GM19463 (cell line): ENCODE measurements around the gene IFT57.
"Not testable (repeated sequence)": the region's sequence is repeated elsewhere in the genome, so short reads cannot be mapped to it uniquely, and the experiment has no call there.

ENCODE experiments used
- ATAC-seq: cut with Tn5 transposase; IDR thresholded peaks from one replicate; pipeline ENCODE4 v1.9.1; 2021; ENCODE audit warnings: mild to moderate bottlenecking, moderate library complexity; ENCODE audit not compliant: unreplicated experiment

IFT57 gene

GRCh38 chr3:108171106-108171505 lies 51.1 kb downstream of the IFT57 start:
- ATAC-seq, result no peak

- ATAC-seq, result no peak
These were observed 57.8 kb downstream of the IFT57 start for GRCh38 chr3:108164391-108164790.

GRCh38 chr3:108159865-108160264 lies 62.4 kb downstream of the IFT57 start:
- ATAC-seq, result no peak

DNA sequence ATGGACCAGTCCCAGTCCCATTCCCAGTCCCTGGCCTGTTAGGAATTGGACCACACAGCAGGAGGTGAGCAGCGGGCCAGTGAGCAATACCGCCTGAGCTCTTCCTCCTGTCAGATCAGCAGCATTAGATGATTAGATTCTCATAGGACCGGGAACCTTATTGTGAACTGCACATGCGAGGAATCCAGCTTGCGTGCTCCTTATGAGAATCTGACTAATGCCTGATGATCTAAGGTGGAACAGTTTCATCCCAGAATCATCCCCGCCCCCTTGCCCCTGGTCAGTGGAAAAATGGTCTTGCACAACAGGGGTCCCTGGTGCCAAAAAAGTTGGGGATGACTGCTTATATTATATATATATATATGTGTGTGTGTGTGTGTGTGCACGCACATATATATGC lies 63.1 kb downstream of the IFT57 start:
- no peak for ATAC-seq

DNA sequence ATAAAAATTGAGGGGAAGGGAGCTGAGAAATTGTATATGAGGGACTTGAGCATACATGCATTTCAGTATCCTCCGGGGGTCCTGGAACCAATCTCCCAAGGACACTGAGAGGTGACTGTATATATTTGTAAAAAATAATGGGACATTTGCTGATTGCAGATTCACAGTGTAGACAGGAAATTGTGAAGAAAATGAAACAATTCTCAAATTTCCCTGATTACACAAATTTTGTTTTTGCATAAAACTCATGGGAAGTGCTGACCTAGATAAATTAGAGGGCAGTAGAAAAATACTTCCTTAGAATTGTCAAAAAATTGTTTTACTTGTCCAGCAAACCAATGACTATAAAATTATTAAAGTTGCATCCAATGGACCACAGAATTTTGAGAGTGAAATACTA lies 64.0 kb downstream of the IFT57 start:
- ATAC-seq, result no peak

GRCh38 chr3:108157273-108157672 lies 65.0 kb downstream of the IFT57 start:
- no peak for ATAC-seq

DNA sequence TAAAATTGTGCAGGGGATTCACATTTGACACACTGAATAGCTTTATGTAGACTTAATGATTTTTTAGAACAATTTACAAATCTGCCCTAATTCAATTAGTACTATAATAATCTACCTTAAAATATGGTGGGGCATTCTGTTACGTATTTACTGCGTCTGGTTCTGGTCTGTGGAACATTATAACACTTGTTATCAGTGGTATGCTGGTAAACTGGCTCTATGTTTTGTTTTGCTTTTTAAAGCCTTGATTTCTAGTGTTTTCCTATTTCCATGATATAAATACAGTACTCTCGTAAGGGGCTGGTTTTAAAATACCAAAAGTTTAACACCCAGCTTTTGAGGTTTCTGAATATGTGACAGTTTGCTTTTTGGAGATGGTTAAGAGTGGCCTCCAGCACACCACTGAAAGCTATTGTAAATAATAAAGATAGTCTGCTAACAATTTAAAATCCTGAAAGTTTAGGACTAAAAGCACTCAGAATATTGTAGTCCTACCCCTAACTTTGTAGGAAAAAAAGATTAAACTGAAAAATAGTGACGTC lies 65.8 kb downstream of the IFT57 start:
- no peak for ATAC-seq

- ATAC-seq, result not testable (repeated sequence)
These were observed 66.6 kb downstream of the IFT57 start for GRCh38 chr3:108155642-108156041.

DNA sequence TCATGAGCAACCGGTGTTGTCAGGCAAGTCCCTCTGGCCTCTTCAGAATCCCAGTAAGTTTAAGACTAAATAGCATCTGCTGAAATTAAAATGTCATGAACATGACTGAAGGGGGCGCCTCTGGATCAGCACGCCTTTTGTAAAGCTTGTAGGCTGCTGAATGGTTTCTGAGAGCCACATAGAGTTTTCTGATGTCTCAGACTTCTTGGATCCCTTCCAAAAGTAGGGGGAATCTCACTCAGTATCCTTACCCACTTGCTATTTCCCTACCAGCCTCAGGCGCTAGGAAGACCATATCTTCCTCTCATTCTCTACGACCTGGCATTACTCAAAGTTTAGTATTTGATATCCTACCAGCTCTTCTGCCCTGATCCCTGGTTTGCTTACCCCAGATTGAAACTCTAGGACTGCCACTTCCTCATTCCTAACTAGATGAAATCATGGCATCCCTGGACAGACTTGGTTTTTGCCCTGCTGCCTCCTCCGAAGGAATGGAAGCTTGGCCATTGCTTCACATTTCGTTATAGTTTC lies 68.7 kb downstream of the IFT57 start:
- no peak for ATAC-seq

GRCh38 chr3:108152274-108152673 lies 70.0 kb downstream of the IFT57 start:
- ATAC-seq, result no peak

DNA sequence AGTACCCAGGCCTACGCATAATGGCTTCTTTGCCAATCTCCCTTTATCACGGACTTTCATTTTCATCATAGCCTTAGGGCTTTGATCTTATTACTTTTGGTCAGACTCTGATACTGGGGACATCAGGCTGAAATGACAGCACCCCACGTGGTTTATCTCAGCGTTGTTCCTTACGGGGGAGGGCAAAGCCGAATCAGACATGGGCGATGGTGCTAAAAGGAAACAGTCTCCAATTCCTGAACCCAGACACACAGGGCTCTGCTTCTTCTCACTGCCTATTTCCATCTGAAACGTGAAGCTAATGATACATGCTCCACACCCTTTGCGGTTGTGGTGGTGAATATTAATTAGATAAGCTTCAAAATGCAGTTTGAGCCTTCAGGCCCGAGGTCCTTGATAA lies 72.0 kb downstream of the IFT57 start:
- no peak for ATAC-seq

DNA sequence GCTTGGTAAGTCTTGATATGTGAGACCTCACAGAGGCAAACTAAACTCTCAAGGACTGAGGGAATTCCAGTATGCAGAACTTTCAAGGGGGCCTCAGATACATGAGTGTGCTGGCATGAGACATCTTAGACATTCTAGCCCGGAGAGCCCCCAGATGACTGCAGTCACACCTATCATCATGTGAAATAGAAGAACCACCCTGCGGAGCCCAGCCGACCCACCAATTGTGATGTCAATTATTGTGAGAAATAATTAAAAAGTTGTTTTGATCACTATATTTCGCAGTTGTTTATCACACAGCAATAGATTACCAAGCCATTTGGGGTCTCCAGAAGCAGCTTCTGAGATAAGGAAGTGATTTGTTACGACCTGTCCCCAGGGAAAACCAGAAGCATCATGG lies 76.1 kb downstream of the IFT57 start:
- no peak for ATAC-seq

DNA sequence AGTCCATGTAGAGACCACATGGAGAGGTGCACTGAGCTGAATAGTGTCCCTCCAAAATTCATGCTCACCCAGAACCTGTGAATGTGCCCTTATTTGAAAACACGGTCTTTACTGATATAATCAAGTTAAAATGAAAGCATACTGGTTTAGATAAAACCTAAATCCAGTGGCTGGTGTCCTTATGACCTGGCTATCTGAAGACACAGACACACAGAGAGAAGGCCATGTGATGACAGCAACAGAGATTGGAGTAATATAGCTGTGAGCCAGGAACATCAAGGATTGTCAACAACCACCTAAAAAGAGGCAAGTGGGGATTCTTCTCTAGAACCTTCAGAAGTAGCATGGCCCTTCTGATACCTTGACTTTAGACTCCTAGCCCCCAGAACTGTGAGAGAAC lies 76.6 kb downstream of the IFT57 start:
- ATAC-seq, result no peak

- no peak for ATAC-seq
These were observed 84.8 kb downstream of the IFT57 start for GRCh38 chr3:108137460-108137814.

- no peak for ATAC-seq
These were observed 85.4 kb downstream of the IFT57 start for GRCh38 chr3:108136561-108137459.

DNA sequence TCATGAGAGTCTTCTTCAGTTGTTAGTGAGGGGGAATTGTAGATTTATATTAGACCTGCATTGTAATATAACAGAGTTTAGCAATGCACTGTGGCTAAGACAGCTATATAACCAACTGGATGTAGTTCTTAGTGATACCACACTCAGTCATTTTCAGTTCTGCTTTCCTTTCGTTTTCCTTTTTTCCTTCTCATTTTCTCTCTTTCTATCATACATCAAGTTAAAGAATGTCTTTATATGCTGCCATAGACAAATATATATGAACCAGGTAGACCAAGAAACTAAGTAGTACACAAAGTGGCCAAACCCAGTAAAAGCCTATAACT lies 87.7 kb downstream of the IFT57 start:
- peak; percentile 43 for ATAC-seq

GRCh38 chr3:108133858-108134554 lies 88.2 kb downstream of the IFT57 start:
- peak; percentile 52 for ATAC-seq

GRCh38 chr3:108133048-108133369 lies 89.2 kb downstream of the IFT57 start:
- no peak for ATAC-seq

DNA sequence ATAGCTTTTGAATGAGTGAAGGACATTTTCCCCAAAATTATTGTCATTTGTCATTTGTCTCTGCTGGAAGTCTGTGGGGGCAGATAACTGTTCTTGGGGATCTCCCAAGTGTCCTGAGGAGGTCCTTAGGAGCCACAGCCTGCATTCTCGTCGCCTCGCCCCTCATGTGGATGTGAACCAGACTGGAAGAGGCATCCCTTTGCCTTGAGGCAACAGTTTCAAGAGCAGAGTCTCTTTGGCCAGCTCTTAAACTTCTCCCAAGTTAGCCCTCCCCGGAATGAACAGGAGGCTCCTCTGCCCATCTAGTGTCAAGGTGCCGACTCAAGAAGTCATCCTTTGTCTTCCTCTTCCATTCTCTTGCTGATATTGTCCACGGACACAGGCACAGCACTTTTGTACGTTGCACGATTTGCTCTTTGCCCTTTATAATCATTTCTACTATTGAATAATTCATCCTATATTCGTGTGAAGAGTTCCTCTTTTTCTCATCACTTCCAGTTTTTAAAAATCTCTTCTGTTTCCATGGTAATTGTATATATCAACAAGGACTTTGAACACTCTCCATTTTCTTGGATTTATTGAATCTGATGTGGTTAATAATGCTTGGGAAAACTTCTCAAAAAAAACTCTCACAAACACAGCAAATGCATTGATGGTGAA lies 90.6 kb downstream of the IFT57 start:
- no peak for ATAC-seq

DNA sequence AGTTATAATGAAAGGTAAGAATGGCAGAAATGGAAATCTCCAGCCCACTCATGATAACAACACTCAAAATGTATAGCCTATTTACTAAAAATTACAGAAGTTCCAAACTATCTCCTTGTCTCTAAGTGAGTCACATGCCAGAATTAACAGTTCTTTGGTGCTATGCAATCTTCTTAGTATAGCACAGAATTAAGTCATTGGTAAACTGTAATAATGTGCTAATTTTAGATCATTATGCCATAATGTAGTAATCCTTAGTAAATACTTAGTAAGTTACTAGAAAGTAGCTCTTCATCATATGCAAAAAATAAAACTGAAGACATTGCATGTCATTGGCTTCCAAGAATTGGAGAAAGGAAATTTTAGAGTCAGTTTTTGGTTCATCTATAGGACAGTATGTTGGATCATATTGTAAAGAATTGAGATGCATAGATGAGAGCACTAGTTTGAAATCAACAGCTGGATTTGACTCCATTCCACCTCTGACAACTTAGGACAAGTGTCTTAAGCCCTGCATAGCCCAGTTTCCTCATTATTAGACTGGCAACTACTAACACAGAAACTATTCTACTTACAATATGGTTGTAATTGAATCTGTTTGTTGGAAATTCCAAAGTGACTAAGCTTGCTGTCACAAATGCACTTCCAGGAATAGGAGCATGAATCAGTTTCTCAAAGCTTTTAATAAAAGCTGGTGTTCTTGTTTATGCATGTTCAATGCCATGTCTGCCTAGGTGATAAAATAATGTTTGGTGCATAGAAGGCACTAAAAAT lies 91.3 kb downstream of the IFT57 start:
- no peak for ATAC-seq

DNA sequence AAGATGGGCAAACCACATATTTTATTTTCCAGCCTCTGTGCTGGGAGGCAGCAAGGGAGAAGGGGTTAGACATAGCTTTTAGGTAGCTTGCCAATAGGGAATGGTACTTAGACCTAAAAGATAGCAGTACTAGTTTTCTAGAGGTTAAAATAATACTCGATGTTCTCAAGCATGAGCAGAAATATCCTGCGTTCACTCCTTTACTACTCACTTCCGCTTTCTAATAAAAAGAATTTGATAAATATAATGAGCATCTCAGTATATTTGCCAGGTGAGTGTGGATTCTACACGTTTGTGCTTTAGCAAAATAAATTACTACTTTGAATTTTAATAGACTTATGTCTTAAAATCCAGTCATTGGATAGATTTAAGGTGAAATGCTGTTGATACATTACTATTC lies 92.0 kb downstream of the IFT57 start:
- ATAC-seq, result no peak
